ENCODE results near the gene OPRPN. TPM values are rescaled to one million over a fixed set of nuclear protein-coding genes. Genes with fewer than 3 reads are reported as not detected.

The OPRPN gene
- total RNA-seq, 1 donor from 2014 or later, result not detected

- Histone ChIP-seq H3F3A (ENCODE audit: low read depth) (no peaks in the 10 kb centered on the region), H3K27ac (no peak overlapping the region), H4K20me1 (ENCODE audit: low read depth) (no peaks in the 10 kb centered on the region), H3K9ac (no peak overlapping the region), H3K27me3 (no peaks in the 10 kb centered on the region), H3K4me2 (no peak overlapping the region), H2AFZ (replicated peaks) (no peak overlapping the region), H3K36me3 (no peaks in the 10 kb centered on the region), H3K4me1 (no peaks in the 10 kb centered on the region), H3K9me3 (ENCODE audit: low read depth) (no peaks in the 10 kb centered on the region), H3K4me3 (no peak overlapping the region), H3K79me2 (ENCODE audit: low read depth) (no peaks in the 10 kb centered on the region)
- no peaks in the 10 kb centered on the region for H3K4me1 Mint-ChIP-seq
- H3K27me3 Mint-ChIP-seq (ENCODE audit: insufficient read depth, low read depth), result no peaks in the 10 kb centered on the region
- no peak overlapping the region for H3K4me3 Mint-ChIP-seq
- no peak for TF ChIP-seq EZH2 (IDR thresholded peaks at IDR 0.05)
- TF ChIP-seq CTCF (IDR thresholded peaks at IDR 0.05), result no peak
- TF ChIP-seq EZH2phosphoT487 (IDR thresholded peaks at IDR 0.05), result no peak
- no peak overlapping the region for H3K27ac Mint-ChIP-seq
- H3K36me3 Mint-ChIP-seq, result no peaks in the 10 kb centered on the region
- no peak for DNase-seq (ENCODE audit: low spot score)
- H3K9me3 Mint-ChIP-seq, result peaks cover 2% of the 10 kb centered on the region
Observed at GRCh38 chr4:70380578-70380977, 17.2 kb upstream of the OPRPN start.

GRCh38 chr4:70382691-70383181, 15.0 kb upstream of the OPRPN start, which contains the start of gene SMR3B:
Gene SMR3B, plus strand, starts transcription at chr4:70383131. Its CDS starts 1,380 bp downstream, at chr4:70384511.
- Mint-ChIP-seq H3K4me1 (no peaks in the 10 kb centered on the region), H3K27ac (no peak within 1 kb of the TSS), H3K36me3 (no peaks in the 10 kb centered on the region), H3K9me3 (no peaks in the 10 kb centered on the region), H3K27me3 (ENCODE audit: insufficient read depth, low read depth) (no peaks in the 10 kb centered on the region), H3K4me3 (no peak within 1 kb of the TSS)
- Histone ChIP-seq H3K79me2 (ENCODE audit: low read depth) (no peaks in the 10 kb centered on the region), H3K4me2 (no peak within 1 kb of the TSS), H3F3A (ENCODE audit: low read depth) (no peaks in the 10 kb centered on the region), H2AFZ (replicated peaks) (no peak within 1 kb of the TSS), H3K36me3 (no peaks in the 10 kb centered on the region), H4K20me1 (ENCODE audit: low read depth) (no peaks in the 10 kb centered on the region), H3K27ac (no peak within 1 kb of the TSS), H3K4me3 (no peak within 1 kb of the TSS), H3K9ac (no peak within 1 kb of the TSS), H3K9me3 (ENCODE audit: low read depth) (no peaks in the 10 kb centered on the region), H3K27me3 (no peaks in the 10 kb centered on the region), H3K4me1 (no peaks in the 10 kb centered on the region)
- DNase-seq (ENCODE audit: low spot score), result no peak
- TF ChIP-seq EZH2phosphoT487 (IDR thresholded peaks at IDR 0.05), result no peak
- TF ChIP-seq CTCF (IDR thresholded peaks at IDR 0.05), result no peak

GRCh38 chr4:70392057-70392776, 5.5 kb upstream of the OPRPN start:
- no peaks in the 10 kb centered on the region for H3K9me3 Mint-ChIP-seq
- Histone ChIP-seq H3K4me1 (peaks cover 5% of the 10 kb centered on the region), H2AFZ (replicated peaks) (no peak overlapping the region), H3K27me3 (no peaks in the 10 kb centered on the region), H3F3A (ENCODE audit: low read depth) (no peaks in the 10 kb centered on the region), H3K27ac (no peak overlapping the region), H4K20me1 (ENCODE audit: low read depth) (no peaks in the 10 kb centered on the region), H3K9me3 (ENCODE audit: low read depth) (no peaks in the 10 kb centered on the region), H3K9ac (no peak overlapping the region), H3K79me2 (ENCODE audit: low read depth) (no peaks in the 10 kb centered on the region), H3K36me3 (no peaks in the 10 kb centered on the region), H3K4me2 (no peak overlapping the region), H3K4me3 (no peak overlapping the region)
- H3K27ac Mint-ChIP-seq, result no peak overlapping the region
- DNase-seq (ENCODE audit: low spot score), result no peak
- H3K27me3 Mint-ChIP-seq (ENCODE audit: insufficient read depth, low read depth), result peaks cover 5% of the 10 kb centered on the region
- no peaks in the 10 kb centered on the region for H3K36me3 Mint-ChIP-seq
- no peak overlapping the region for H3K4me3 Mint-ChIP-seq
- H3K4me1 Mint-ChIP-seq, result no peaks in the 10 kb centered on the region
- no peak for TF ChIP-seq EZH2phosphoT487 (IDR thresholded peaks at IDR 0.05)

- Histone ChIP-seq H4K20me1 (ENCODE audit: low read depth) (no peaks in the 10 kb centered on the region), H3K4me3 (no peak overlapping the region), H3K36me3 (no peaks in the 10 kb centered on the region), H3K4me1 (peaks cover under 1% of the 10 kb centered on the region), H3K79me2 (ENCODE audit: low read depth) (no peaks in the 10 kb centered on the region), H3F3A (ENCODE audit: low read depth) (no peaks in the 10 kb centered on the region), H2AFZ (replicated peaks) (no peak overlapping the region), H3K9ac (no peak overlapping the region), H3K4me2 (no peak overlapping the region), H3K9me3 (ENCODE audit: low read depth) (no peaks in the 10 kb centered on the region), H3K27me3 (no peaks in the 10 kb centered on the region), H3K27ac (no peak overlapping the region)
- Mint-ChIP-seq H3K4me3 (no peak overlapping the region), H3K27me3 (ENCODE audit: insufficient read depth, low read depth) (no peaks in the 10 kb centered on the region), H3K4me1 (no peaks in the 10 kb centered on the region), H3K36me3 (no peaks in the 10 kb centered on the region), H3K27ac (no peak overlapping the region), H3K9me3 (no peaks in the 10 kb centered on the region)
- TF ChIP-seq EZH2phosphoT487 (IDR thresholded peaks at IDR 0.05) (no peak), CTCF (IDR thresholded peaks at IDR 0.05) (no peak), EZH2 (IDR thresholded peaks at IDR 0.05) (no peak)
- no peak for DNase-seq (ENCODE audit: low spot score)
Observed at GRCh38 chr4:70399319-70399718, 1.6 kb downstream of the OPRPN start.
